Measurements from ENCODE around the gene DFFA. TPM values are rescaled to one million over a fixed set of nuclear protein-coding genes. Genes with fewer than 3 reads are reported as not detected.
"Not testable (repeated sequence)": the region's sequence is repeated elsewhere in the genome, so short reads cannot be mapped to it uniquely, and the experiment has no call there.

DFFA gene
- total RNA-seq, 3 donors from 2014 or later (not counting 1 experiment from before 2014, with no cell fraction given) = 17.5 to 21.8 (median 21.5) TPM

DNA sequence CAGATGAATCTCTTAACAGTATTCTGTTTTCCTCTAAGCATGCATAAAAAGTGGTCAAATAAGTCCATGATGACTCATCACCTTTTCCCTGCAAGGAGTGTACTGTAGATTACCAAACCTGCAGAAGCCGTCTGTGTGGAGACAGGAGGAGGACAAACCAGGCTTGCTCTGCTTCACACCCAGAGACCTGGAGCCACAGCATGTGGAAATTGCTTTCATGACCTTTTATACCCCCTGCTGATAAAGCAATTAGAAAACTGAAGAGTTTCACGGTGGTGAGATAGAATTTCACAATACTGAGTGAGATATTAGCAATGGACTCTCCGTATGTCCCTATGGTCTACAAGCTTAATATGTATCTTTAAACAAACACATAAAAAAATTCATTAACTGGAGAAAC lies 13.1 kb downstream of the DFFA start:
- H3K4me1 ChIP-seq (ENCODE audit: control insufficient read depth, insufficient read depth, low read length) = no peaks in the 10 kb centered on the region
- 93% methylated on average over 3 of the region's 3 CpGs for WGBS (ENCODE audit: insufficient coverage)
- H3K4me3 ChIP-seq (ENCODE audit: low read length) = no peak overlapping the region
- H3K4me3 Mint-ChIP-seq = no peak overlapping the region
- TF ChIP-seq, protein P1, sequence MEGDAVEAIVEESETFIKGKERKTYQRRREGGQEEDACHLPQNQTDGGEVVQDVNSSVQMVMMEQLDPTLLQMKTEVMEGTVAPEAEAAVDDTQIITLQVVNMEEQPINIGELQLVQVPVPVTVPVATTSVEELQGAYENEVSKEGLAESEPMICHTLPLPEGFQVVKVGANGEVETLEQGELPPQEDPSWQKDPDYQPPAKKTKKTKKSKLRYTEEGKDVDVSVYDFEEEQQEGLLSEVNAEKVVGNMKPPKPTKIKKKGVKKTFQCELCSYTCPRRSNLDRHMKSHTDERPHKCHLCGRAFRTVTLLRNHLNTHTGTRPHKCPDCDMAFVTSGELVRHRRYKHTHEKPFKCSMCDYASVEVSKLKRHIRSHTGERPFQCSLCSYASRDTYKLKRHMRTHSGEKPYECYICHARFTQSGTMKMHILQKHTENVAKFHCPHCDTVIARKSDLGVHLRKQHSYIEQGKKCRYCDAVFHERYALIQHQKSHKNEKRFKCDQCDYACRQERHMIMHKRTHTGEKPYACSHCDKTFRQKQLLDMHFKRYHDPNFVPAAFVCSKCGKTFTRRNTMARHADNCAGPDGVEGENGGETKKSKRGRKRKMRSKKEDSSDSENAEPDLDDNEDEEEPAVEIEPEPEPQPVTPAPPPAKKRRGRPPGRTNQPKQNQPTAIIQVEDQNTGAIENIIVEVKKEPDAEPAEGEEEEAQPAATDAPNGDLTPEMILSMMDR (IDR thresholded peaks at IDR 0.05) = no peak
- H3K9me3 ChIP-seq (ENCODE audit: control insufficient read depth, insufficient read depth, low read length) = peaks cover 5% of the 10 kb centered on the region
- H3K27me3 ChIP-seq (ENCODE audit: control insufficient read depth, insufficient read depth, low read length) = no peaks in the 10 kb centered on the region
- no peak overlapping the region for H3K27ac ChIP-seq (ENCODE audit: low read length)
- H3K4me1 Mint-ChIP-seq = no peaks in the 10 kb centered on the region
- intact Hi-C loops (cut with micrococcal nuclease) = no loop called here
- no peaks in the 10 kb centered on the region for H3K9me3 Mint-ChIP-seq
- H3K36me3 ChIP-seq (ENCODE audit: control insufficient read depth, insufficient read depth, low read length) = peaks cover 23% of the 10 kb centered on the region
- H3K27me3 Mint-ChIP-seq (ENCODE audit: low read depth in 2 of 2) = no peaks in the 10 kb centered on the region
- DNase-seq (no peak), ATAC-seq (no peak)
- no peak overlapping the region for H3K27ac Mint-ChIP-seq
- no peaks in the 10 kb centered on the region for H3K36me3 Mint-ChIP-seq

GRCh38 chr1:10457875-10458274 lies 14.5 kb downstream of the DFFA start:
- Histone ChIP-seq H3K27me3 (ENCODE audit: control insufficient read depth, insufficient read depth, low read length) (no peaks in the 10 kb centered on the region), H3K4me3 (ENCODE audit: low read length) (no peak overlapping the region), H3K4me1 (ENCODE audit: control insufficient read depth, insufficient read depth, low read length) (no peaks in the 10 kb centered on the region), H3K9me3 (ENCODE audit: control insufficient read depth, insufficient read depth, low read length) (peaks cover 5% of the 10 kb centered on the region), H3K36me3 (ENCODE audit: control insufficient read depth, insufficient read depth, low read length) (peaks cover 15% of the 10 kb centered on the region), H3K27ac (ENCODE audit: low read length) (no peak overlapping the region)
- H3K9me3 Mint-ChIP-seq = no peaks in the 10 kb centered on the region
- no peak overlapping the region for H3K4me3 Mint-ChIP-seq
- H3K36me3 Mint-ChIP-seq = no peaks in the 10 kb centered on the region
- ATAC-seq (no peak), DNase-seq (no peak)
- whole genome bisulfite sequencing (ENCODE audit: insufficient coverage) = 95% methylated on average over 9 of the region's 9 CpGs
- TF ChIP-seq, protein P1 (IDR thresholded peaks at IDR 0.05) = no peak
- intact Hi-C loops (cut with micrococcal nuclease) = no loop called here
- H3K27ac Mint-ChIP-seq = no peak overlapping the region
- H3K27me3 Mint-ChIP-seq (ENCODE audit: low read depth in 2 of 2) = no peaks in the 10 kb centered on the region
- H3K4me1 Mint-ChIP-seq = no peaks in the 10 kb centered on the region

DNA sequence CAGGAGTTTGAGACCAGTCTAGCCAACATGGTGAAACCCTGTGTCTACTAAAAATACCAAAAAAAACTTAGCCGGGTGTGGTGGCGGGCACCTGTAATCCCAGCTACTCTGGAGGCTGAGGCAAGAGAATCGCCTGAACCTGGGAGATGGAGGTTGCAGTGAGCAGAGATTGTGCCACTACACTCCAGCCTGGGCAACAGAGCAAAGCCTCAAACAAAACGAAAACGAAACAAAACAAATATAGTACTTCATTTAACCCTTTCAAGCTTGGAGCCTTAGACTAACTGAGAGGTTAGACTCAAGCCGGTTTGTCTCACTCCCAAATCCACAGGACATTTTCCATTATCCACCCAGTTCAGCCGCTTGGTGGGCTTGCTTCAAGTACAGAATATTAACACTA lies 14.9 kb downstream of the DFFA start:
- H3K9me3 ChIP-seq (ENCODE audit: control insufficient read depth, insufficient read depth, low read length); H3K4me1 ChIP-seq (ENCODE audit: control insufficient read depth, insufficient read depth, low read length); ATAC-seq; H3K27ac Mint-ChIP-seq; H3K36me3 Mint-ChIP-seq; H3K4me1 Mint-ChIP-seq; H3K27ac ChIP-seq (ENCODE audit: low read length); H3K4me3 ChIP-seq (ENCODE audit: low read length); H3K4me3 Mint-ChIP-seq; H3K27me3 Mint-ChIP-seq (ENCODE audit: low read depth in 2 of 2); H3K9me3 Mint-ChIP-seq; DNase-seq; H3K27me3 ChIP-seq (ENCODE audit: control insufficient read depth, insufficient read depth, low read length); intact Hi-C loops (cut with micrococcal nuclease): not testable (repeated sequence)
- H3K36me3 ChIP-seq (ENCODE audit: control insufficient read depth, insufficient read depth, low read length) = peaks cover 12% of the 10 kb centered on the region
- 72% methylated on average over 7 of the region's 7 CpGs for WGBS (ENCODE audit: insufficient coverage)

DNA sequence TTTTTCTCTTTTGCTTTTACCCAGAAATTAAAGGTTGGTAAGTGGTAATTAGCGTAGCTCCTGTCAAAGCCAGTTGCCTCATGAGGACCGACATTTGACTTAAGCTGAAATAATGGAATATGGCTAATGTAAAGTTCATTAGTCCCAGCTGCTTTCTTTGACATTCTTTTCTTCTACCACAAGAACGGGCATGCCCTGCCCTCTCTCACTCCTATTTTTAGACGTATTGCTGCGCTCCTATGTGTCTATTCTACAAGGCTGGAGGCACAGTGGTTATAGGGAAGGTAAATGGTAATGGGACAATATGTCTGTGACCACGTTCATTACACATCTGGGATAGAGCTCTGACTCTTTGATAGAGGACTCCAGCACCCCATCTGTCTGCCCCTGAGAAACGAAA lies 15.7 kb downstream of the DFFA start:
- Histone ChIP-seq H3K4me1 (ENCODE audit: control insufficient read depth, insufficient read depth, low read length) (no peaks in the 10 kb centered on the region), H3K27me3 (ENCODE audit: control insufficient read depth, insufficient read depth, low read length) (no peaks in the 10 kb centered on the region), H3K4me3 (ENCODE audit: low read length) (no peak overlapping the region), H3K9me3 (ENCODE audit: control insufficient read depth, insufficient read depth, low read length) (peaks cover 5% of the 10 kb centered on the region), H3K27ac (ENCODE audit: low read length) (no peak overlapping the region), H3K36me3 (ENCODE audit: control insufficient read depth, insufficient read depth, low read length) (peaks cover 9% of the 10 kb centered on the region)
- H3K4me1 Mint-ChIP-seq = no peaks in the 10 kb centered on the region
- no peak overlapping the region for H3K4me3 Mint-ChIP-seq
- DNase-seq (no peak), ATAC-seq (no peak)
- TF ChIP-seq, protein P1 (IDR thresholded peaks at IDR 0.05) = no peak
- 94% methylated on average over 4 of the region's 7 CpGs for WGBS (ENCODE audit: insufficient coverage)
- H3K27ac Mint-ChIP-seq = no peak overlapping the region
- no peaks in the 10 kb centered on the region for H3K9me3 Mint-ChIP-seq
- intact Hi-C loops (cut with micrococcal nuclease) = no loop called here
- no peaks in the 10 kb centered on the region for H3K27me3 Mint-ChIP-seq (ENCODE audit: low read depth in 2 of 2)
- no peaks in the 10 kb centered on the region for H3K36me3 Mint-ChIP-seq
